Astrocyte (in vitro differentiated cells and primary cell): ENCODE measurements around the gene POU5F1. TPM values are rescaled to one million over a fixed set of nuclear protein-coding genes. Genes with fewer than 3 reads are reported as not detected.
A peak's percentile ranks its signal among the peaks of the same experiment; 100 is the strongest.

Experiments used
- DNase-seq: peaks from one replicate; pipeline ENCODE4 v3.0.0-alpha.2; 2010; ENCODE audit warnings: low read depth
- FAIRE-seq: peaks from 2 replicates; lab custom pipeline; 2011; peaks lifted over from hg19 to GRCh38; lab: Jason Lieb, UNC
- H2AFZ ChIP-seq: 2 replicates; pipeline ENCODE4 v1.6.0; 2012; ENCODE audit warnings: low read depth, low read length, inconsistent platforms
- H3K27ac ChIP-seq: 2 replicates; pipeline ENCODE4 v1.5.1; 2011; ENCODE audit warnings: low read depth, low read length, inconsistent platforms
- H3K27me3 ChIP-seq: 2 replicates; pipeline ENCODE4 v1.6.0; 2011; ENCODE audit warnings: low read length, inconsistent platforms; ENCODE audit not compliant: insufficient read depth
- H3K36me3 ChIP-seq: 2 replicates; pipeline ENCODE4 v1.5.1; 2011; ENCODE audit warnings: low read length, inconsistent platforms; ENCODE audit not compliant: insufficient read depth
- H3K4me1 ChIP-seq: 2 replicates; pipeline ENCODE4 v1.5.1; 2011; ENCODE audit warnings: low read length, inconsistent platforms; ENCODE audit not compliant: insufficient read depth
- H3K4me2 ChIP-seq: 2 replicates; pipeline ENCODE4 v1.6.0; 2012; ENCODE audit warnings: low read length, inconsistent platforms
- H3K4me3 ChIP-seq: 2 replicates; pipeline ENCODE4 v1.5.1; 2011; ENCODE audit warnings: low read depth, mild to moderate bottlenecking, low read length, inconsistent platforms; ENCODE audit not compliant: insufficient read depth
- H3K79me2 ChIP-seq: 2 replicates; pipeline ENCODE4 v1.6.0; 2012; ENCODE audit warnings: mild to moderate bottlenecking, low read length, inconsistent platforms; ENCODE audit not compliant: insufficient read depth
- H3K9ac ChIP-seq: 2 replicates; pipeline ENCODE4 v1.6.0; 2012; ENCODE audit warnings: mild to moderate bottlenecking, low read length, inconsistent platforms
- H3K9me3 ChIP-seq: 2 replicates; pipeline ENCODE4 v1.5.1; 2012; ENCODE audit warnings: low read depth, mild to moderate bottlenecking, low read length, inconsistent platforms; ENCODE audit not compliant: insufficient read depth
- H4K20me1 ChIP-seq: 2 replicates; pipeline ENCODE4 v1.6.0; 2012; ENCODE audit warnings: low read length, inconsistent platforms; ENCODE audit not compliant: insufficient read depth
- H3K27ac Mint-ChIP-seq: one replicate; pipeline ENCODE4 v1.8.0; 2021; ENCODE audit warnings: mild to moderate bottlenecking, mixed read lengths; ENCODE audit not compliant: unreplicated experiment
- H3K27me3 Mint-ChIP-seq: one replicate; pipeline ENCODE4 v1.8.0; 2021; ENCODE audit warnings: low read depth, mixed read lengths; ENCODE audit not compliant: unreplicated experiment
- H3K36me3 Mint-ChIP-seq: one replicate; pipeline ENCODE4 v1.8.0; 2021; ENCODE audit warnings: low read depth, mixed read lengths; ENCODE audit not compliant: unreplicated experiment
- H3K4me1 Mint-ChIP-seq: one replicate; pipeline ENCODE4 v1.8.0; 2021; ENCODE audit warnings: low read depth, mixed read lengths; ENCODE audit not compliant: unreplicated experiment
- H3K4me3 Mint-ChIP-seq: one replicate; pipeline ENCODE4 v1.8.0; 2021; ENCODE audit warnings: mild to moderate bottlenecking, moderate library complexity, mixed read lengths; ENCODE audit not compliant: unreplicated experiment
- H3K9me3 Mint-ChIP-seq: one replicate; pipeline ENCODE4 v1.8.0; 2021; ENCODE audit warnings: mild to moderate bottlenecking, mixed read lengths; ENCODE audit not compliant: unreplicated experiment
- EZH2 ChIP-seq: IDR thresholded peaks from 2 replicates; pipeline ENCODE4 v1.6.1; 2012; ENCODE audit warnings: mild to moderate bottlenecking, low read length, inconsistent platforms; ENCODE audit not compliant: insufficient read depth
- total RNA-seq: library from RNA; stranded (reverse); gene quantifications from 2 replicates; pipeline ENCODE4 v1.2.1, GENCODE V29; 2021
- TF ChIP-seq, protein P1 (sequence below): IDR thresholded peaks from 2 replicates; pipeline ENCODE4 v1.5.1; 2011; ENCODE audit warnings: low read depth, mild to moderate bottlenecking, inconsistent platforms, low read length, moderate library complexity; ENCODE audit not compliant: insufficient read depth

POU5F1 gene
- total RNA-seq, 1 donor from 2014 or later = 5.4 TPM

- Histone ChIP-seq H3K27ac (no peak overlapping the region), H4K20me1 (no peaks in the 10 kb centered on the region), H3K4me3 (no peak overlapping the region), H2AFZ (peak overlapping the region; percentile 38), H3K9me3 (no peaks in the 10 kb centered on the region), H3K9ac (no peak overlapping the region), H3K4me2 (peak overlapping the region; percentile 61), H3K79me2 (no peaks in the 10 kb centered on the region), H3K4me1 (peaks cover 14% of the 10 kb centered on the region), H3K36me3 (no peaks in the 10 kb centered on the region), H3K27me3 (no peaks in the 10 kb centered on the region)
- H3K4me1 Mint-ChIP-seq = peaks cover 41% of the 10 kb centered on the region
- peaks cover 13% of the 10 kb centered on the region for H3K36me3 Mint-ChIP-seq
- H3K27ac Mint-ChIP-seq = peak overlapping the region; percentile 66
- no peak overlapping the region for H3K4me3 Mint-ChIP-seq
- DNase-seq (peak; percentile 74), FAIRE-seq (no peak)
- no peaks in the 10 kb centered on the region for H3K9me3 Mint-ChIP-seq
- no peak for TF ChIP-seq EZH2
- TF ChIP-seq, protein P1, sequence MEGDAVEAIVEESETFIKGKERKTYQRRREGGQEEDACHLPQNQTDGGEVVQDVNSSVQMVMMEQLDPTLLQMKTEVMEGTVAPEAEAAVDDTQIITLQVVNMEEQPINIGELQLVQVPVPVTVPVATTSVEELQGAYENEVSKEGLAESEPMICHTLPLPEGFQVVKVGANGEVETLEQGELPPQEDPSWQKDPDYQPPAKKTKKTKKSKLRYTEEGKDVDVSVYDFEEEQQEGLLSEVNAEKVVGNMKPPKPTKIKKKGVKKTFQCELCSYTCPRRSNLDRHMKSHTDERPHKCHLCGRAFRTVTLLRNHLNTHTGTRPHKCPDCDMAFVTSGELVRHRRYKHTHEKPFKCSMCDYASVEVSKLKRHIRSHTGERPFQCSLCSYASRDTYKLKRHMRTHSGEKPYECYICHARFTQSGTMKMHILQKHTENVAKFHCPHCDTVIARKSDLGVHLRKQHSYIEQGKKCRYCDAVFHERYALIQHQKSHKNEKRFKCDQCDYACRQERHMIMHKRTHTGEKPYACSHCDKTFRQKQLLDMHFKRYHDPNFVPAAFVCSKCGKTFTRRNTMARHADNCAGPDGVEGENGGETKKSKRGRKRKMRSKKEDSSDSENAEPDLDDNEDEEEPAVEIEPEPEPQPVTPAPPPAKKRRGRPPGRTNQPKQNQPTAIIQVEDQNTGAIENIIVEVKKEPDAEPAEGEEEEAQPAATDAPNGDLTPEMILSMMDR = no peak
- H3K27me3 Mint-ChIP-seq = no peaks in the 10 kb centered on the region
These were observed 45.3 kb downstream of the POU5F1 start for GRCh38 chr6:31125162-31125561.

- Mint-ChIP-seq H3K4me1 (peaks cover 43% of the 10 kb centered on the region), H3K27me3 (no peaks in the 10 kb centered on the region), H3K4me3 (peak overlapping the region; percentile 54), H3K36me3 (peaks cover 14% of the 10 kb centered on the region), H3K9me3 (no peaks in the 10 kb centered on the region), H3K27ac (peak overlapping the region; percentile 84)
- Histone ChIP-seq H3K4me3 (no peak overlapping the region), H3K79me2 (peaks cover 5% of the 10 kb centered on the region), H3K27ac (no peak overlapping the region), H4K20me1 (no peaks in the 10 kb centered on the region), H3K27me3 (no peaks in the 10 kb centered on the region), H3K36me3 (no peaks in the 10 kb centered on the region), H3K4me1 (peaks cover 14% of the 10 kb centered on the region), H2AFZ (no peak overlapping the region), H3K9me3 (no peaks in the 10 kb centered on the region), H3K4me2 (peak overlapping the region; percentile 1), H3K9ac (no peak overlapping the region)
- TF ChIP-seq, protein P1 = no peak
- TF ChIP-seq EZH2 = no peak
- DNase-seq = peak; percentile 83
- peak; percentile 95 for FAIRE-seq
These were observed 47.4 kb downstream of the POU5F1 start for GRCh38 chr6:31122791-31123706.
